Medulla oblongata (tissue), 1 donor: ENCODE results near the gene SAMM50.
A peak's percentile ranks its signal among the peaks of the same experiment; 100 is the strongest.

Experiments used
- DNase-seq: peaks from one replicate; pipeline ENCODE4 v3.0.0-alpha.2; 2015; ENCODE audit errors: extremely low spot score

The SAMM50 gene

DNA sequence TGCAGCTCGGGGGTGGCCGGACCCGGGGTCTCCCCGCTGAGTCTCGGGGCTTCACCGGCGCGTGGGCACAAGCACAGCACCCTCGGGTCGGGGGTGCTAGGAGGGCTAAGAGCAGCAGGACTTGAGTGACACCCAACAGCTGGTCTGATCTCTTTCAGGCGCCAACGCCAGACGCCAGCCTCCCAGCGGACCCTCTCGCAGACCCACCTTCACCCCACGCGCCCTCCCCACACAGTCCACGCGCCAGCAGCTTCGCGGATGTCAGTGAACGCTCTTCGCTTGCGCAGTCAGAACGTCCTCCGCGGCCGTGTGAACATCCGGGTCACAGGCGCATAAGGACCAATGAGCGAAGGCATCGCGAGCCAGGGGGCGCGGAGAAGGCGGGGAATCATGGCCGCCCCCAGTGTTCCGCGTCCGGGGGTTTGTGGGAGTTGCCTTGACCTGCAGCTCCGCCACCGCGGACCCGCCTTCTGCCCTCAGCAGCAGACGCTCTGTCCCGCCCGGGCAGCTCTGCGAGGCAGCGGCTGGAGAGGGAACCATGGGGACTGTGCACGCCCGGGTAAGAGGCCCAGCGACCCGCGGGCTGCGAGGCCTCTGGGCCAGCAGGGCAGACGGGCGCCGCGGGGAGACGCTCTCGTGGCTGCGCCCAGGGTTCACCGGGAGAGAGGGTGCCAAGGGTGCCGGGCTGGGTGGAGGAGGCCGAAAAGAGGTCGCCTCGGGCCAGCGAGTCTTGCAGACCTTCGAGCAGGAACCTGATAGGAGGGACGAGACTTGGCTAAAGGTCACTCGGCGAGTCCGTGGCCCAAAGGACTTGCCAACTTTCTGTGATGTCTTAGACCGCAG is at the start of gene SAMM50:
SAMM50 (plus strand) TSS at position 403 of the 843 bp plus-strand sequence; CDS start at position 539, 136 bp downstream.
- peak; percentile 96 for DNase-seq

DNA sequence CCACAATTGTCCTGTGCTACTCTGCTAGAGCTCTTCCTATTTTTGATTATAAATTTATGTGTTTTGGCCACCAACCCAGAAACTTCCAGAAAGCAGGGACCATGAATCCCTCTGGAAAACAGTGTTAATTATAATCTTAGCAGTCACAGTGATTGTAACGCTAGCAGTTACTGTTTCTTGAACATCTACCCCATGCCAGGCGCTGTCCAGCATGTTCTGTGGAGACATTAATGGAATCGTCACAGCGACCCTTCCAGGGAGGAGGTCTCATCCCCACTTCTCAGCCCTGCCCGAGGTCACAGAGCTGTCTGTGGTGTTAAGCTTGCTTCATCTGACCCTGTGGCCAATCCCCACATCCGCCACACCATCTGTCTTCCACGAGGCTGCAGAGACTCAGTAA is 49.6 kb upstream of the SAMM50 start:
- no peak for DNase-seq

- DNase-seq = no peak
Measured at GRCh38 chr22:43909708-43910107, 45.5 kb upstream of the SAMM50 start.

GRCh38 chr22:43910178-43910695 is 45.0 kb upstream of the SAMM50 start:
- no peak for DNase-seq

DNA sequence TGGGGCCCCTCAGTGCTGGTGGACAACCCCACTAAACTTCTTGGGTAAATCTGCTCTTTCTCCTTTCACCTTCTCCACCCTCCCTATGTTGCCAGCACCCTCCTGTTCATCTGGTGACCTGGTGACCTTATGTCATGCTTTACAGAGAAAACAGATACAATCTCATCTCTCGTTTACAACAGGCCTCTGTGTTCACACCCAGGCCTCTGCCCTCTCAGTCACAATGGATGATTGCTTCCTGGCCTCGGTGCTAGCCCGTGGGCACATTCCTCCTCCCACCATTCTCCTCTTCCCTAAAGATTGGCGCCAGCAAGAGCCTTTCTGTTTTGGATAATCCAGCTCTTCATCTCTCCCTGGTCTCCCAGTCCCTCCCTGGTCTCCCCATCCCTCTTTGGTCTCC is 43.9 kb upstream of the SAMM50 start:
- DNase-seq = no peak

DNA sequence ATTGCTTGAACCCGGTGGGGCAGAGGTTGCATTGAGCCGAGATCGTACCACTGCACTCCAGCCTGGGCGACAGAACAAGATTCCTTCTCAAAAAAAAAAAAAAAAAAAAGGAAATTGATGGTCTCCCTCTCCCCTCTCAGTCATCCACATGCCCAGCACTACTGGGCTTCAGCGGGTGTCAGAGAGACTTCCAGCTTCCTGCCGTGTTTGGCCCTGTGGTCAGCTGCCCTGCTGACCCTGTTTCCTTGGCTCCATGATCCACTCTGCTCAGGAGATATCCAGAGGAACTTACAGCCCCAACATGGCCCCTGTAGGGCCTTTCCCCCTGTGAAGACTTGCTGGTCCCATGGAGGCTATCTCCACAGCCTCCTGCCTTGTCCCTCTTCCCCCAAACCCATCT is 37.7 kb upstream of the SAMM50 start:
- DNase-seq = no peak

GRCh38 chr22:43919106-43919973 is 35.9 kb upstream of the SAMM50 start:
- no peak for DNase-seq

DNA sequence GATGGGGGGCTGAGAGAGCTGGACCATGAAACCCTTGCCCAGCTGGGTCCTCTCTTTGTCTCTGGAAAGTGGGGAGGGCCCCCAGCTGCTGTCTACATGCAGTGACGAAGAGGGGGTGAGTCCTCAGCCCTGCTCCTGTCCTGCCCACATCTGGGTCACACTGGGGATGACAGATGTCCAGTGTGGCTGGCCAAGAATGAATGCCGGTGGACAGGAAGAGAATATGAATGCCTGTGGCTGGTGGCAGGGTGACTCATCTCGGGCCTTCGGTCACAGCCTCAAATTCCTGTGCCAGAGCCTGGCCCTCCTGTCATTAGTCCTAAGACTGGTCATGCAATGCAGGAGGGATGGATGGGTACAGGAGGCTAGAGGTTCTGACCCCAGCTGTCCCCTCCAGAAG is 33.9 kb upstream of the SAMM50 start:
- DNase-seq = peak; percentile 7

- no peak for DNase-seq
Measured at GRCh38 chr22:43922123-43922522, 33.1 kb upstream of the SAMM50 start.

DNA sequence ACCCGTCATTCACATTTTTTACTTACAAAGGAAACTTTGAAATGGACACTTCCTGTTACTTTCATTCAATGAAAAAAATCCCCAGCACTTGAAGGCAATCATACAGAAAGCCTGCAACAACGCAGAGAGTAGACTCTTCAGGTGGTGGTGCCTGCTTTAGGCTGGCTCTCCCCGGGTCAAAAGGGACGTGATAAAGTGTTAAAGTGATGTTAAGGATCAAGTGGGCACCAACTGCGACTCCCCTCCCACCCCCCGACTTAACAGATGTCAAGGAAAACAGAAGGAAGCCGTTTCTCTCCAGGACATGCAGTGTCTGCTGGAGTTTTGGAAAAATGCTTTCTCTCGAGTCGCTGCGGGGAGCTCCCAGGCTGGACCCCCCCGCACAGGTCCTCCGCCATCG is 32.1 kb upstream of the SAMM50 start:
- no peak for DNase-seq

DNA sequence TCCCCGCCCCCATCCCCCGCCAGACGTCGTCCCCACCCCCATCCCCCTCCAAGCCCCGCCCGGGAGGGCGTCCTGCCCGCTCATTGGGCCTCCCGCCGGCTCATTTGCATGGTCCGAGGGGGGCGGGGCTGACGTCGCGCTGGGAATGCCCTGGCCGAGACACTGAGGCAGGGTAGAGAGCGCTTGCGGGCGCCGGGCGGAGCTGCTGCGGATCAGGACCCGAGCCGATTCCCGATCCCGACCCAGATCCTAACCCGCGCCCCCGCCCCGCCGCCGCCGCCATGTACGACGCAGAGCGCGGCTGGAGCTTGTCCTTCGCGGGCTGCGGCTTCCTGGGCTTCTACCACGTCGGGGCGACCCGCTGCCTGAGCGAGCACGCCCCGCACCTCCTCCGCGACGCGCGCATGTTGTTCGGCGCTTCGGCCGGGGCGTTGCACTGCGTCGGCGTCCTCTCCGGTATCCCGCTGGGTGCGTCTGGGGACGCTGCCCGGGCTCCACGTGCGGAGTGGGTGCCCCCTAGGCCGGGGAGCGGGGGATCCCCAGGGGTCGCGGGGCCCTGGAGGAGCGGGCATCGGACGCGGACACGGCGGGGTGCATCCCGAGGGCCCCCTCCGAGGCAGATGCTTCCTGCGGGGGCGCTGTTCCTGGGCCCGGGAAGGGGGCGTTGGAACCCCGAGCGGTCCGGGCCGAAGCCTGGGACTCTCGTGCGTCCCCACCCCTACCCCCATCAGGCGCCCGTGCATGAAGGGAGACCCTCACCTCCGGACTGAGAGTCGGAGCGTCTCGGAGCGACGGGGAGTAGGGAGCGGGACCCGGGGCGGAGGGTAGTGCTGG is 31.4 kb upstream of the SAMM50 start, which contains the start of gene PNPLA3:
PNPLA3 (plus strand) TSS at position 175 of the 834 bp plus-strand sequence; CDS start at position 282, 107 bp downstream.
- peak; percentile 90 for DNase-seq

DNA sequence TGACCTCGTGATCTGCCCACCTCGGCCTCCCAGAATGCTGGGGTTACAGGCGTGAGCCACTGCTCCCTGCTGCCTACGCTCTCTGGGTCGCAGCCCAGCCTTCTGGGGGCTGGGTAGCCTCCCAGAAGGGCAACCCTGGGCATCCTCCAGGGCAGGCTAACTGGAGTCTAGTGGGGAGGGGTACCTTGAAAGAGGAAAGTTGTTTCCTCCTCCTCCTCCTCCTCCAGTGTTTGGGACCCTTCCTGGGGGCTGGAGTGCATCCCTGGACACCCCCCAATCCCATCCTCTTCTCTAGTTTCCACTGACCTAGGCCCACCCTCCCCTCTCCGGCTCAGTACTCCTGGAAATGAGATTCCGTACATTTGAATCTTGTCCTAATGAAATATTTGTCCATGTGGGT is 30.4 kb upstream of the SAMM50 start:
- no peak for DNase-seq

DNA sequence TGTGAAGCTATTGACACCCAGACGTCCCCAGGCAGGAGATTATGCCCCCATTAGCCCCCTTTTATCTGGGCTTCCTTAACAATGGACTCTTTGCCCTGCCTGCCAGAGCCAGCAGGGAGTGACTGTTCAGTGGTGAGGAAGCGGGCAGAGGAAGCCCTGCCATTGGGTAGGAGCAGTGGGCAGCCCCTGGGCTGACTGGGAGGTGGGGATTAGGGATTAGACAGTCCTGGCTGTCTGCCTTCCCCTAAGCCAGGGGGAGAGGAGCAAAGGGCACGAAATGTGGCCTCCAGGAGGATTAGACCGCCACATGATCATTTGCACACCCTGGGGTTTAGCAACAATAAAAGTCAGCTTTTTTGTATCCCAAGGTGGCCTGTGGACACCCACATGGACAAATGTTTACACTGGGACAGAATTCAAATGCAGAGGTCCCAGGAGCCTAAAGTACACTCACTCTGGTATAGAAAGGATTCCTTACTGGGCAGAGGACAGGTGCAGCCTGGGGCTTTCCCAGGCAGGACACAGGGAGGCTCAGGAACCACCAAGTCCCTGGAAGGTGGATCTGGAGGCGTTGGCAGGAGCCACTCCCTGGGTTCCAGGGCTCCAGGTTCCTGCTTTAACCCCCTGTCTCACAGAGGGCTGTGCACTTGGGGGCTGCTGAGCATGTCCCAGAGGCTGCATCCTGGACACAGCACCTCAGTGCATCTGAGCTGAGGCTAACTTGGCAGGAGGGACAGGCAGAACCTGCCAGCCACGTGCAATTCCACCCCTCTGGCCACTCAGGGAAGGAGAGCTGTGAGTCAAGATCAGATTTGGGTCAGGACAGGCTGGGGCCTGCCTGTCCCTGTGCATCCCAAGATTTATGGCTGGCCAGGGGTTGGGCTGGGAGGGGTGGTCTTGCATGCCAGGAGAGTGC is 29.6 kb upstream of the SAMM50 start:
- no peak for DNase-seq

- DNase-seq = no peak
Measured at GRCh38 chr22:43926349-43926710, 28.9 kb upstream of the SAMM50 start.

DNA sequence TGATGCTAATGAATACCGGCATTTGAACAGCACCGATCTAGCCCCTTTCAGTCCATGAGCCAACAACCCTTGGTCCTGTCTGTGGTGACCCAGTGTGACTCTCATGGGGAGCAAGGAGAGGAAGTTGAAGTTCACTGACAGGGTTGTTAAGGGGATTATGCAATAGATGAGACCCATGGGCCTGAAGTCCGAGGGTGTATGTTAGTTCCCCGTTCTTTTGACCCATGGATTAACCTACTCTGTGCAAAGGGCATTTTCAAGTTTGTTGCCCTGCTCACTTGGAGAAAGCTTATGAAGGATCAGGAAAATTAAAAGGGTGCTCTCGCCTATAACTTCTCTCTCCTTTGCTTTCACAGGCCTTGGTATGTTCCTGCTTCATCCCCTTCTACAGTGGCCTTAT is 26.8 kb upstream of the SAMM50 start:
- peak; percentile 64 for DNase-seq

DNA sequence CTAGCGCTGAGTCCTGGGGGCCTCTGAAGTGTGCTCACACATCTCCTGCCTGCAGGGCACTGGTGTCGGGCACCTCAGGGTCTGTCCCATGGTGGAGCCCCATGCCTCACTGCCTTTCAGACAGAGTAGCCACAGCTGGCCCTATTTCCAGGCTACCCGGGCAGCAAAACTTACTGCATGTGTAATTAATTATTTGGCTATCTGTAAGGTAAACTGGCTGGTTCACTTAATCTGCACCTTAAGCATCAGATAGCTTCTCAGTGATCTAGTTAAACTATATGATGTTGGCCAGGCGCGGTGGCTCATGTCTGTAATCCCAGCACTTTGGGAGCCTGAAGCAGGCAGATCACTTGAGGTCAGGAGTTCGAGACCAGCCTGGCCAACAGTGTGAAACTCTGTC is 26.3 kb upstream of the SAMM50 start:
- DNase-seq = no peak

DNA sequence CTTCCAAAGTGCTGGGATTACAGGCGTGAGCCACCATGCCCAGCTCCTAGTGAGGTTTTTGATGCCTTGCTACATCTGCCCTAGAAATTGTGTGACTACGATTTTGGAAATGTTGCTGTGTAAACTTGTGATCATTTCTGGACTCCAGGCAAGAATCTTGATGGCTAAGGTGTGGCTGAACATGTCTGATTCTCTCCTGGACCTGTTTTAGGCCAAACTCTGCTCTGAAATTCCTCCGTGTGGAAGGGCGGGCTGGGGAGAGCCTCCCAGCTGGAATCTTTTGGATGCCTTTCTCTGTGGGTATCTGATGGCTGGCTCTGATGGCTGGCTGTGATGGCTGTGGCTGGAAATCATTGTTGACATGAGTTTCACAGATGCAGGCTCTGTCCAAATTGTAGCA is 23.5 kb upstream of the SAMM50 start:
- DNase-seq = no peak

DNA sequence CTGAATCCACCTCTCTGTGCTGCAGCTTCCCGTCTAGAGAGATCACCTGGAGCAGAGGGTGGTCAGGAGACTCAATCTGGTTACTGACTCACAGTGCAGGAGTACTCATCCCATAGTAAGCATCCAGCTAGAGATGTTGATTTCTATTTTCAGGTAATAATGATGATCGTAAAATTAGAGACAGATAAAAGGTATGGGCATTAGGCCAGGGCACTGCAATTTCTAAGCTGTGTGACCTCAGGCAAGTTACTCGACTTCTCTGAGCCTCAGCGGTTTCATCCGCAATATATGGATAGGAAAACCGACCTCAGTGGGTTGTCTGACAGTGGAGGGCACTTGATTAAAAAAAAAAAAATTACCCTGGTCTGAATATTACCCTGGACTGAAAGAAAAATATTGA is 13.8 kb upstream of the SAMM50 start:
- no peak for DNase-seq

GRCh38 chr22:43944670-43945430 is 10.4 kb upstream of the SAMM50 start:
- DNase-seq = no peak
